ENCODE results near the gene BLOC1S3.

Gene BLOC1S3

DNA sequence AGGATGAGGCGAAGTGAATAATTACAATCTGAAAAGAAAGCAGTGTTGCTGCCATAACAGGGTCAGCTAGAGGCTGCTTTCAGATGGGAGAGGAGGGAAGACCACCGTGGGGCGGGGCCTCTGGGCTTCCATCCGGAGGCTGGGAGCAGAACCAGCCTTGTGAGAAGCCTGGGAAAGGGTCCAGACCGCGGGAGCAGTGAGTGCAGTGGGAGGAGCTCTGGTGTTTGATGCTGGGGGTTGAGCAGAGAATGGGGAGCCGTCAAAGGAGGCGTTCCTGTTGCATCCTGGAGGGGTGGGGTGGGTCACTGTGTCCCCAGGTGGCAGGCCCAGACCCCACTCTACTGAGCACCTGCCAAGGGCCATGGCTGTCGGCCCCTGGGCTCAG, 35.9 kb upstream of the BLOC1S3 start:
- no peak for ATAC-seq

DNA sequence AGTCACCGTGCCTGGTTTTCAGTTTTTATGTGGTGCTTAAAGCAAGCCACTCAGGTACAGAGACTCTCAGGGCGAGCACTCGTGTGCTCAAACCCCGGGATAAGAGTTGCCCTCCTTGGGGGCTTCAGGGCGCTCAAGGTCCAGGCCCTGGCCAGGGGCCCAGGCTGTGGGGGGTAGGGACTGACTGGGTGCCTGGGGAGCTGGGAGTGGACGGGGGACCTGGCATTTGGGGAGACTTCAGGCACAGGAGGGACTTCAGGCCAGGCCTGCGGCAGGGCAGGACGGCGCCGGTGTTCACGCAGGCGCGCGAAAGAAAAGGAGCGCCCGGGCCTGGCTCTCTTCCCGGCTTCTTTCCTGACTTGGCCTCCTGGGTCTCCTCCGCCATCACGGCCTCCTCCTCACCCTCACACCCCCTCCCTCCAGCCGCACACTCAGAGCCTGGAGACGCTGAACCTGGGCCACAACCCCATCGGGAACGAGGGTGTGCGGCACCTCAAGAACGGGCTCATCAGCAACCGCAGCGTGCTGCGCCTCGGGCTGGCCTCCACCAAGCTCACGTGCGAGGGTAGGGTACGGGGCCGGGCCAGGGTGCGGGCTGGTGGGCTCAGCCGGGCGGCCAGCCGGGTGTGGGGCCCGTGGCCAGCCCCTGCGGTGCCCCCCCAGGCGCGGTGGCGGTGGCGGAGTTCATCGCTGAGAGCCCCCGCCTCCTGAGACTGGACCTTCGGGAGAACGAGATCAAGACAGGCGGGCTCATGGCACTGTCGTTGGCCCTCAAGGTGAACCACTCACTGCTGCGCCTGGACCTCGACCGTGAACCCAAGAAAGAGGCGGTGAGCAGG, 33.9 kb upstream of the BLOC1S3 start:
- no peak for TF ChIP-seq RARB (CRISPR knock-in tag; IDR thresholded peaks at IDR 0.05)
- TF ChIP-seq, protein P1, sequence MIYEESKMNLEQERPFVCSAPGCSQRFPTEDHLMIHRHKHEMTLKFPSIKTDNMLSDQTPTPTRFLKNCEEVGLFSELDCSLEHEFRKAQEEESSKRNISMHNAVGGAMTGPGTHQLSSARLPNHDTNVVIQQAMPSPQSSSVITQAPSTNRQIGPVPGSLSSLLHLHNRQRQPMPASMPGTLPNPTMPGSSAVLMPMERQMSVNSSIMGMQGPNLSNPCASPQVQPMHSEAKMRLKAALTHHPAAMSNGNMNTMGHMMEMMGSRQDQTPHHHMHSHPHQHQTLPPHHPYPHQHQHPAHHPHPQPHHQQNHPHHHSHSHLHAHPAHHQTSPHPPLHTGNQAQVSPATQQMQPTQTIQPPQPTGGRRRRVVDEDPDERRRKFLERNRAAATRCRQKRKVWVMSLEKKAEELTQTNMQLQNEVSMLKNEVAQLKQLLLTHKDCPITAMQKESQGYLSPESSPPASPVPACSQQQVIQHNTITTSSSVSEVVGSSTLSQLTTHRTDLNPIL (CRISPR knock-in tag; IDR thresholded peaks at IDR 0.05; ENCODE audit: low read depth), result no peak
- TF ChIP-seq ZNF565 (CRISPR knock-in tag; conservative IDR thresholded peaks at IDR 0.05; ENCODE audit: low read depth), result no peak
- TF ChIP-seq ZC3H10 (CRISPR knock-in tag; IDR thresholded peaks at IDR 0.05), result no peak
- TF ChIP-seq, protein P2, sequence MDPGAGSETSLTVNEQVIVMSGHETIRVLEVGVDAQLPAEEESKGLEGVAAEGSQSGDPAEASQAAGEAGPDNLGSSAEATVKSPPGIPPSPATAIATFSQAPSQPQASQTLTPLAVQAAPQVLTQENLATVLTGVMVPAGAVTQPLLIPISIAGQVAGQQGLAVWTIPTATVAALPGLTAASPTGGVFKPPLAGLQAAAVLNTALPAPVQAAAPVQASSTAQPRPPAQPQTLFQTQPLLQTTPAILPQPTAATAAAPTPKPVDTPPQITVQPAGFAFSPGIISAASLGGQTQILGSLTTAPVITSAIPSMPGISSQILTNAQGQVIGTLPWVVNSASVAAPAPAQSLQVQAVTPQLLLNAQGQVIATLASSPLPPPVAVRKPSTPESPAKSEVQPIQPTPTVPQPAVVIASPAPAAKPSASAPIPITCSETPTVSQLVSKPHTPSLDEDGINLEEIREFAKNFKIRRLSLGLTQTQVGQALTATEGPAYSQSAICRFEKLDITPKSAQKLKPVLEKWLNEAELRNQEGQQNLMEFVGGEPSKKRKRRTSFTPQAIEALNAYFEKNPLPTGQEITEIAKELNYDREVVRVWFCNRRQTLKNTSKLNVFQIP (CRISPR knock-in tag; IDR thresholded peaks at IDR 0.05; ENCODE audit: borderline replicate concordance, low read depth), result no peak
- TF ChIP-seq ZFP30 (CRISPR knock-in tag; IDR thresholded peaks at IDR 0.05), result no peak
- ATAC-seq, result no peak

More for the DNA sequence above, 35.9 kb upstream of the BLOC1S3 start:
- TF ChIP-seq PPARA (CRISPR knock-in tag; IDR thresholded peaks at IDR 0.05; ENCODE audit: borderline replicate concordance), result no peak
- TF ChIP-seq, protein P3, sequence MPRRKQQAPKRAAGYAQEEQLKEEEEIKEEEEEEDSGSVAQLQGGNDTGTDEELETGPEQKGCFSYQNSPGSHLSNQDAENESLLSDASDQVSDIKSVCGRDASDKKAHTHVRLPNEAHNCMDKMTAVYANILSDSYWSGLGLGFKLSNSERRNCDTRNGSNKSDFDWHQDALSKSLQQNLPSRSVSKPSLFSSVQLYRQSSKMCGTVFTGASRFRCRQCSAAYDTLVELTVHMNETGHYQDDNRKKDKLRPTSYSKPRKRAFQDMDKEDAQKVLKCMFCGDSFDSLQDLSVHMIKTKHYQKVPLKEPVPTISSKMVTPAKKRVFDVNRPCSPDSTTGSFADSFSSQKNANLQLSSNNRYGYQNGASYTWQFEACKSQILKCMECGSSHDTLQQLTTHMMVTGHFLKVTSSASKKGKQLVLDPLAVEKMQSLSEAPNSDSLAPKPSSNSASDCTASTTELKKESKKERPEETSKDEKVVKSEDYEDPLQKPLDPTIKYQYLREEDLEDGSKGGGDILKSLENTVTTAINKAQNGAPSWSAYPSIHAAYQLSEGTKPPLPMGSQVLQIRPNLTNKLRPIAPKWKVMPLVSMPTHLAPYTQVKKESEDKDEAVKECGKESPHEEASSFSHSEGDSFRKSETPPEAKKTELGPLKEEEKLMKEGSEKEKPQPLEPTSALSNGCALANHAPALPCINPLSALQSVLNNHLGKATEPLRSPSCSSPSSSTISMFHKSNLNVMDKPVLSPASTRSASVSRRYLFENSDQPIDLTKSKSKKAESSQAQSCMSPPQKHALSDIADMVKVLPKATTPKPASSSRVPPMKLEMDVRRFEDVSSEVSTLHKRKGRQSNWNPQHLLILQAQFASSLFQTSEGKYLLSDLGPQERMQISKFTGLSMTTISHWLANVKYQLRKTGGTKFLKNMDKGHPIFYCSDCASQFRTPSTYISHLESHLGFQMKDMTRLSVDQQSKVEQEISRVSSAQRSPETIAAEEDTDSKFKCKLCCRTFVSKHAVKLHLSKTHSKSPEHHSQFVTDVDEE (CRISPR knock-in tag; IDR thresholded peaks at IDR 0.05), result no peak
- no peak for TF ChIP-seq GLIS3 (CRISPR knock-in tag; IDR thresholded peaks at IDR 0.05)
- TF ChIP-seq TOX (CRISPR knock-in tag; IDR thresholded peaks at IDR 0.05; ENCODE audit: borderline replicate concordance), result no peak
- TF ChIP-seq, protein P1 (CRISPR knock-in tag; IDR thresholded peaks at IDR 0.05; ENCODE audit: low read depth), result no peak
- no peak for TF ChIP-seq BACH2 (CRISPR knock-in tag; IDR thresholded peaks at IDR 0.05; ENCODE audit: borderline replicate concordance)
- no peak for TF ChIP-seq ZNF565 (CRISPR knock-in tag; conservative IDR thresholded peaks at IDR 0.05; ENCODE audit: low read depth)
- TF ChIP-seq RARB (CRISPR knock-in tag; IDR thresholded peaks at IDR 0.05), result no peak
- TF ChIP-seq ARNTL (CRISPR knock-in tag; IDR thresholded peaks at IDR 0.05; ENCODE audit: borderline replicate concordance, low read depth), result no peak
- no peak for TF ChIP-seq ZNF8 (CRISPR knock-in tag; IDR thresholded peaks at IDR 0.05)
- no peak for TF ChIP-seq CSDC2 (CRISPR knock-in tag; IDR thresholded peaks at IDR 0.05)
- TF ChIP-seq, protein P4, sequence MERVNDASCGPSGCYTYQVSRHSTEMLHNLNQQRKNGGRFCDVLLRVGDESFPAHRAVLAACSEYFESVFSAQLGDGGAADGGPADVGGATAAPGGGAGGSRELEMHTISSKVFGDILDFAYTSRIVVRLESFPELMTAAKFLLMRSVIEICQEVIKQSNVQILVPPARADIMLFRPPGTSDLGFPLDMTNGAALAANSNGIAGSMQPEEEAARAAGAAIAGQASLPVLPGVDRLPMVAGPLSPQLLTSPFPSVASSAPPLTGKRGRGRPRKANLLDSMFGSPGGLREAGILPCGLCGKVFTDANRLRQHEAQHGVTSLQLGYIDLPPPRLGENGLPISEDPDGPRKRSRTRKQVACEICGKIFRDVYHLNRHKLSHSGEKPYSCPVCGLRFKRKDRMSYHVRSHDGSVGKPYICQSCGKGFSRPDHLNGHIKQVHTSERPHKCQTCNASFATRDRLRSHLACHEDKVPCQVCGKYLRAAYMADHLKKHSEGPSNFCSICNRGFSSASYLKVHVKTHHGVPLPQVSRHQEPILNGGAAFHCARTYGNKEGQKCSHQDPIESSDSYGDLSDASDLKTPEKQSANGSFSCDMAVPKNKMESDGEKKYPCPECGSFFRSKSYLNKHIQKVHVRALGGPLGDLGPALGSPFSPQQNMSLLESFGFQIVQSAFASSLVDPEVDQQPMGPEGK (CRISPR knock-in tag; IDR thresholded peaks at IDR 0.05; ENCODE audit: borderline replicate concordance), result no peak

DNA sequence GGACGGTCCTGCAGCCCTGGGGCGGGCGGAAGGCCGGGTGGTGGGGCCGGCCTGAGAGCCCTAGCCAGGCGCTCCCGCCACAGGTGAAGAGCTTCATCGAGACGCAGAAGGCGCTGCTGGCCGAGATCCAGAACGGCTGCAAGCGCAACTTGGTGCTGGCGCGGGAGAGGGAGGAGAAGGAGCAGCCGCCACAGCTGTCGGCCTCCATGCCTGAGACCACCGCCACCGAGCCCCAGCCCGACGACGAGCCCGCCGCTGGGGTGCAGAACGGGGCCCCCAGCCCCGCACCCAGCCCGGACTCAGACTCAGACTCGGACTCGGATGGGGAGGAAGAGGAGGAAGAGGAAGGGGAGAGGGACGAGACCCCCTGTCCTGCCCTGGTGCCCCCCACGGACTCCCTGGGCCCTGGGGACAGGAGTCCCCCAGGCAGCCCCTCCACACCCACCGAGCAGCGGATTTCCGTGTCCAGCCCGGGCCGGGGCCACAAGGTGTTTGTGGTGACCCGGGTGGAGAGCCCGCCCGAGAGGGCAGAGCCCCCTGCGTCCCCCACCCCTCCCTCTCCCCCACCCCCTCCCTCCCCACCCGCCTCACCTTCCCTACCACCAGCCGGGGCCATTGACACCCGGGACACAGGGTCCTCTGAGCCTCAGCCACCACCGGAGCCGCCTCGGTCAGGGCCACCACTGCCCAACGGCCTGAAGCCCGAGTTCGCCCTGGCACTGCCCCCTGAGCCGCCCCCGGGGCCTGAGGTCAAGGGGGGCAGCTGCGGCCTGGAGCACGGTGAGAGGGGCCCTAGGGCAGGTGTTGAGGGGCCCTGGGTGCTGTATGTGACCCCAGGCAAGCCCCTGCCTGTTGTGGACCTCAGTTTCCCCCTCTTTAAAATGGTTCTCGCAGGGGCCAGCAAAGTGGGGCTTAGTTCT, 33.1 kb upstream of the BLOC1S3 start:
- ATAC-seq, result no peak
- TF ChIP-seq ISL1 (CRISPR knock-in tag; IDR thresholded peaks at IDR 0.05) (no peak), RARB (CRISPR knock-in tag; IDR thresholded peaks at IDR 0.05) (no peak), PPARA (CRISPR knock-in tag; IDR thresholded peaks at IDR 0.05; ENCODE audit: borderline replicate concordance) (no peak), ZNF8 (CRISPR knock-in tag; IDR thresholded peaks at IDR 0.05) (no peak), ZNF565 (CRISPR knock-in tag; conservative IDR thresholded peaks at IDR 0.05; ENCODE audit: low read depth) (no peak), TOX (CRISPR knock-in tag; IDR thresholded peaks at IDR 0.05; ENCODE audit: borderline replicate concordance) (no peak), BACH2 (CRISPR knock-in tag; IDR thresholded peaks at IDR 0.05; ENCODE audit: borderline replicate concordance) (no peak), ZC3H10 (CRISPR knock-in tag; IDR thresholded peaks at IDR 0.05) (no peak), SNAI2 (CRISPR knock-in tag; IDR thresholded peaks at IDR 0.05) (no peak), ZNF70 (CRISPR knock-in tag; IDR thresholded peaks at IDR 0.05) (no peak), ARNTL (CRISPR knock-in tag; IDR thresholded peaks at IDR 0.05; ENCODE audit: borderline replicate concordance, low read depth) (no peak), GLIS3 (CRISPR knock-in tag; IDR thresholded peaks at IDR 0.05) (no peak), OSR1 (CRISPR knock-in tag; IDR thresholded peaks at IDR 0.05) (no peak)
- TF ChIP-seq, protein P1 (CRISPR knock-in tag; IDR thresholded peaks at IDR 0.05; ENCODE audit: low read depth), result no peak
- TF ChIP-seq, protein P2 (CRISPR knock-in tag; IDR thresholded peaks at IDR 0.05; ENCODE audit: borderline replicate concordance, low read depth), result no peak
